Osteocyte (in vitro differentiated cells): ENCODE data around the gene PACS2. TPM values are rescaled to one million over a fixed set of nuclear protein-coding genes. Genes with fewer than 3 reads are reported as not detected.
A peak's percentile ranks its signal among the peaks of the same experiment; 100 is the strongest.

Experiments
- DNase-seq: peaks from one replicate; pipeline ENCODE4 v3.0.0; 2021; ENCODE audit warnings: mixed read lengths; ENCODE audit not compliant: unreplicated experiment; ENCODE audit errors: extremely low spot score
- H3K27ac Mint-ChIP-seq: one replicate; pipeline ENCODE4 v1.8.0; 2021; ENCODE audit warnings: mild to moderate bottlenecking, mixed read lengths; ENCODE audit not compliant: unreplicated experiment
- H3K27me3 Mint-ChIP-seq: one replicate; pipeline ENCODE4 v1.8.0; 2021; ENCODE audit warnings: mixed read lengths; ENCODE audit not compliant: unreplicated experiment
- H3K36me3 Mint-ChIP-seq: one replicate; pipeline ENCODE4 v1.8.0; 2021; ENCODE audit warnings: mixed read lengths; ENCODE audit not compliant: unreplicated experiment
- H3K4me1 Mint-ChIP-seq: one replicate; pipeline ENCODE4 v1.8.0; 2021; ENCODE audit warnings: mixed read lengths; ENCODE audit not compliant: unreplicated experiment
- H3K4me3 Mint-ChIP-seq: one replicate; pipeline ENCODE4 v1.8.0; 2021; ENCODE audit warnings: mild to moderate bottlenecking, moderate library complexity, mixed read lengths; ENCODE audit not compliant: unreplicated experiment
- H3K9me3 Mint-ChIP-seq: one replicate; pipeline ENCODE4 v1.8.0; 2021; ENCODE audit warnings: mixed read lengths; ENCODE audit not compliant: unreplicated experiment
- CTCF ChIP-seq: fragments of 200-600 bp; sonication (generic); IDR thresholded peaks from 2 replicates; pipeline ENCODE4 v1.5.0; 2021; ENCODE audit warnings: antibody characterized with exemption, mild to moderate bottlenecking, moderate library complexity
- total RNA-seq: library from RNA; stranded (reverse); gene quantifications from 2 replicates; pipeline ENCODE4 v1.2.1, GENCODE V29; 2021

Gene PACS2
- total RNA-seq, 1 donor from 2014 or later: 115 TPM

- DNase-seq: peak; percentile 82
- Mint-ChIP-seq H3K27me3 (no peaks in the 10 kb centered on the region), H3K4me3 (no peak overlapping the region), H3K9me3 (peaks cover 10% of the 10 kb centered on the region), H3K27ac (no peak overlapping the region), H3K36me3 (peaks cover 19% of the 10 kb centered on the region), H3K4me1 (peaks cover 18% of the 10 kb centered on the region)
- no peak for TF ChIP-seq CTCF
Observed at GRCh38 chr14:105433161-105433605, 118.6 kb downstream of the PACS2 start.

- Mint-ChIP-seq H3K27me3 (no peaks in the 10 kb centered on the region), H3K4me3 (no peak overlapping the region), H3K9me3 (peaks cover 10% of the 10 kb centered on the region), H3K27ac (peak overlapping the region; percentile 34), H3K36me3 (peaks cover 9% of the 10 kb centered on the region), H3K4me1 (peaks cover 6% of the 10 kb centered on the region)
- DNase-seq: no peak
- TF ChIP-seq CTCF: no peak
Observed at GRCh38 chr14:105436402-105436801, 121.9 kb downstream of the PACS2 start.

GRCh38 chr14:105436891-105437722, 122.6 kb downstream of the PACS2 start:
- H3K4me1 Mint-ChIP-seq: peaks cover 6% of the 10 kb centered on the region
- peaks cover 11% of the 10 kb centered on the region for H3K36me3 Mint-ChIP-seq
- H3K4me3 Mint-ChIP-seq: no peak overlapping the region
- no peak for DNase-seq
- TF ChIP-seq CTCF: no peak
- H3K27ac Mint-ChIP-seq: no peak overlapping the region
- H3K9me3 Mint-ChIP-seq: peaks cover 10% of the 10 kb centered on the region
- H3K27me3 Mint-ChIP-seq: no peaks in the 10 kb centered on the region

GRCh38 chr14:105437723-105438500, 123.4 kb downstream of the PACS2 start:
- DNase-seq: no peak
- peaks cover 10% of the 10 kb centered on the region for H3K9me3 Mint-ChIP-seq
- no peaks in the 10 kb centered on the region for H3K27me3 Mint-ChIP-seq
- H3K36me3 Mint-ChIP-seq: peaks cover 15% of the 10 kb centered on the region
- H3K4me3 Mint-ChIP-seq: no peak overlapping the region
- TF ChIP-seq CTCF: no peak
- H3K4me1 Mint-ChIP-seq: peaks cover 6% of the 10 kb centered on the region
- H3K27ac Mint-ChIP-seq: no peak overlapping the region

- Mint-ChIP-seq H3K9me3 (peaks cover 10% of the 10 kb centered on the region), H3K4me1 (peaks cover 6% of the 10 kb centered on the region), H3K4me3 (no peak overlapping the region), H3K27me3 (no peaks in the 10 kb centered on the region), H3K36me3 (peaks cover 17% of the 10 kb centered on the region), H3K27ac (no peak overlapping the region)
- no peak for DNase-seq
- no peak for TF ChIP-seq CTCF
Observed at GRCh38 chr14:105439179-105439578, 124.6 kb downstream of the PACS2 start.
